SU-DHL-6 (cell line): ENCODE results near the gene KCNH1.

ENCODE experiments used
- H2AFZ ChIP-seq: fragments of 200-600 bp; sonication (generic); 2 replicates; pipeline ENCODE4 v1.6.1; 2014; ENCODE audit warnings: low read depth, mild to moderate bottlenecking, moderate library complexity, mixed read lengths, antibody characterized with exemption, low read length; ENCODE audit not compliant: severe bottlenecking
- H3F3A ChIP-seq: fragments of 200-600 bp; shearing (Covaris generic); 2 replicates; pipeline ENCODE4 v1.6.0; 2016; ENCODE audit warnings: antibody characterized with exemption, mild to moderate bottlenecking; ENCODE audit not compliant: insufficient read depth
- H3K27ac ChIP-seq: fragments of 200-600 bp; sonication (generic); 2 replicates; pipeline ENCODE4 v1.5.1; 2016; ENCODE audit warnings: low read depth, mild to moderate bottlenecking, low read length, moderate library complexity, mixed read lengths
- H3K27me3 ChIP-seq: fragments of 200-600 bp; sonication (generic), shearing (Covaris generic); 2 replicates; pipeline ENCODE4 v1.6.0; 2014; ENCODE audit warnings: mild to moderate bottlenecking, low read length
- H3K36me3 ChIP-seq: fragments of 200-600 bp; sonication (generic); 2 replicates; pipeline ENCODE4 v1.6.1; 2014; ENCODE audit warnings: mild to moderate bottlenecking, low read length, mixed read lengths
- H3K4me2 ChIP-seq: fragments of 300-600, 200-600 bp; shearing (Covaris generic), sonication (generic); 2 replicates; pipeline ENCODE4 v1.6.0; 2014; ENCODE audit warnings: low read length, low read depth, mild to moderate bottlenecking; ENCODE audit not compliant: poor library complexity, severe bottlenecking
- H3K4me3 ChIP-seq: fragments of 200-600 bp; sonication (generic); 2 replicates; pipeline ENCODE4 v1.5.1; 2014; ENCODE audit warnings: antibody characterized with exemption, low read length, mild to moderate bottlenecking, mixed read lengths; ENCODE audit not compliant: insufficient read depth, poor library complexity, severe bottlenecking
- H3K79me2 ChIP-seq: fragments of 200-600 bp; sonication (generic); 2 replicates; pipeline ENCODE4 v1.6.1; 2014; ENCODE audit warnings: mild to moderate bottlenecking, low read length, moderate library complexity; ENCODE audit not compliant: insufficient read depth
- H3K9ac ChIP-seq: fragments of 200-600 bp; sonication (generic); 2 replicates; pipeline ENCODE4 v1.7.0; 2014; ENCODE audit warnings: mild to moderate bottlenecking, low read length
- H3K9me2 ChIP-seq: fragments of 200-600 bp; sonication (generic); replicated peaks from 2 replicates; pipeline ENCODE4 v1.6.1; 2014; ENCODE audit warnings: low read length; ENCODE audit not compliant: insufficient read depth
- H3K9me3 ChIP-seq: fragments of 200-600 bp; sonication (generic); 2 replicates; pipeline ENCODE4 v1.6.1; 2014; ENCODE audit warnings: low read length, mixed read lengths; ENCODE audit not compliant: insufficient read depth
- H4K20me1 ChIP-seq: fragments of 200-600 bp; sonication (generic); 2 replicates; pipeline ENCODE4 v1.6.1; 2014; ENCODE audit warnings: low read depth, mild to moderate bottlenecking, antibody characterized with exemption, low read length, moderate library complexity, mixed read lengths
- EZH2phosphoT487 ChIP-seq: fragments of 200-600 bp; sonication (generic), shearing (Covaris generic); conservative IDR thresholded peaks from 2 replicates; pipeline ENCODE4 v1.6.1; 2018; ENCODE audit warnings: mild to moderate bottlenecking, antibody characterized with exemption, low read length, moderate library complexity, mixed read lengths
- TF ChIP-seq, protein P1 (sequence below): fragments of 200-600 bp; sonication (generic); IDR thresholded peaks from one replicate; pipeline ENCODE4 v1.5.1; 2017; ENCODE audit warnings: antibody characterized with exemption, mild to moderate bottlenecking, low read length, moderate library complexity; ENCODE audit not compliant: insufficient read depth, poor library complexity, severe bottlenecking

KCNH1 gene

DNA sequence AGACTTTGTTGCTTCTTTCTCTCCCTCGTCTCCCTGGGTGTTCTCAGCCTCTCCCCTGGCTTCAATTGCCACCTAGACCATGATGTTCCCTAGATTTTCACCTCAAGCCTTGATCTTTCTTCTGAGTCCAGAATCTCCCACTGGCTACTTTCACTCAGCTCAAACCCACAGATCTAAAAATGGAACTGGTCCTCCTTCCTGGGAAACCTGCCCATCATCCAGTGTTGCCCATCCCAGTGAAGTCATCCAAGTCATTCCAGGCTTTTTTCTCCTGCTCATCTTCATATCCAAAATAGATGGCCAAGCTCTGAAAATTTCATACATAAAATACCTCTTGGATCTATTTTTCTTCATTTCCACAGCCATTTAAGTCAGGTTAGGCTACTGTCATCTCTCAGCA lies 347.4 kb downstream of the KCNH1 start:
- Histone ChIP-seq H2AFZ (no peak overlapping the region), H3K36me3 (no peaks in the 10 kb centered on the region), H3F3A (no peaks in the 10 kb centered on the region), H3K4me3 (no peak overlapping the region), H3K4me2 (no peak overlapping the region), H3K9me2 (no peaks in the 10 kb centered on the region), H3K27ac (no peak overlapping the region), H3K9ac (no peak overlapping the region), H3K27me3 (no peaks in the 10 kb centered on the region), H4K20me1 (no peaks in the 10 kb centered on the region), H3K9me3 (no peaks in the 10 kb centered on the region), H3K79me2 (no peaks in the 10 kb centered on the region)
- TF ChIP-seq, protein P1, sequence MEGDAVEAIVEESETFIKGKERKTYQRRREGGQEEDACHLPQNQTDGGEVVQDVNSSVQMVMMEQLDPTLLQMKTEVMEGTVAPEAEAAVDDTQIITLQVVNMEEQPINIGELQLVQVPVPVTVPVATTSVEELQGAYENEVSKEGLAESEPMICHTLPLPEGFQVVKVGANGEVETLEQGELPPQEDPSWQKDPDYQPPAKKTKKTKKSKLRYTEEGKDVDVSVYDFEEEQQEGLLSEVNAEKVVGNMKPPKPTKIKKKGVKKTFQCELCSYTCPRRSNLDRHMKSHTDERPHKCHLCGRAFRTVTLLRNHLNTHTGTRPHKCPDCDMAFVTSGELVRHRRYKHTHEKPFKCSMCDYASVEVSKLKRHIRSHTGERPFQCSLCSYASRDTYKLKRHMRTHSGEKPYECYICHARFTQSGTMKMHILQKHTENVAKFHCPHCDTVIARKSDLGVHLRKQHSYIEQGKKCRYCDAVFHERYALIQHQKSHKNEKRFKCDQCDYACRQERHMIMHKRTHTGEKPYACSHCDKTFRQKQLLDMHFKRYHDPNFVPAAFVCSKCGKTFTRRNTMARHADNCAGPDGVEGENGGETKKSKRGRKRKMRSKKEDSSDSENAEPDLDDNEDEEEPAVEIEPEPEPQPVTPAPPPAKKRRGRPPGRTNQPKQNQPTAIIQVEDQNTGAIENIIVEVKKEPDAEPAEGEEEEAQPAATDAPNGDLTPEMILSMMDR: no peak
- no peak for TF ChIP-seq EZH2phosphoT487

DNA sequence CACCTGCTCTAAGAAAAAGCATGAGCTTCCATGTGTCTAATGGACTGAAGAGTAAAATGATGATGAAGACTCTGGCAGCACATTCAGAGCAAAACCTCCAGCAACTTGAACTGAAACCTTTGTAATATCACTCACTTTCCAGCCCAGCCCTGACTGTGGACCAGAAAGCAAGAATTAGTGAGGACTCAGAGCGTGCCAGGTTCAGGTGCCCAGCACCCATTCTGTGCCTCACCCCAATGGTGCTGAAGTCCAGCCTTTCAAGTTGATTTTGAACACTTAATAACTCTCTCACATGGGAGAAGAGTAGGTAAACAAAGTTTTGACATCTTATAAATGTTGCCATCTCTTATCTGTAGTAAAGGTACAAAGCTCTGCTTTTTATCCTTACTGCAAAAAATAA lies 350.0 kb downstream of the KCNH1 start:
- H3K27me3 ChIP-seq: no peaks in the 10 kb centered on the region
- TF ChIP-seq EZH2phosphoT487: no peak
- TF ChIP-seq, protein P1: no peak
- H3K9me3 ChIP-seq: no peaks in the 10 kb centered on the region
- no peak overlapping the region for H3K4me2 ChIP-seq
- no peaks in the 10 kb centered on the region for H4K20me1 ChIP-seq
- no peaks in the 10 kb centered on the region for H3F3A ChIP-seq
- H3K27ac ChIP-seq: no peak overlapping the region
- no peaks in the 10 kb centered on the region for H3K36me3 ChIP-seq
- no peak overlapping the region for H3K9ac ChIP-seq
- H2AFZ ChIP-seq: no peak overlapping the region
- no peaks in the 10 kb centered on the region for H3K79me2 ChIP-seq
- no peaks in the 10 kb centered on the region for H3K9me2 ChIP-seq
- H3K4me3 ChIP-seq: no peak overlapping the region

DNA sequence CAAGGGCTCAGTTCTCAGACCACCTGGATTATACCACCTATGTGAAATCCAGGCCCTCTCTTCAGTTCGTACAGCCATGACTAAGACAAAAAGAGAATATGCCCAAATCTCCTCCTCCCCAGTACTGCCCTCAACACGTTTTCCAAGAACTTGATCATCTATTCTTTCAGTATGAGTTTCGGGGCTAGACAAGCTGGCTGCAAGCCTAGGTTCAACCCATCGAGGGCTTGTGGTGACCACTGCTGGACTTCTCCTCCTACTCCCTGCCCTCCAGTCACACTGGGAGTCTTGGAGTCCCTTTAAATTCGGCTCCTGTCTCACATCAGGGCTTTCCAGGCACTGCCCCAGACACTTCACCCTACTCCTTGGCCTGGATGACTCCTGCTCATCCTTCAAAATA lies 352.3 kb downstream of the KCNH1 start:
- Histone ChIP-seq H3K36me3 (no peaks in the 10 kb centered on the region), H3K9ac (no peak overlapping the region), H2AFZ (no peak overlapping the region), H3K79me2 (no peaks in the 10 kb centered on the region), H3K27ac (no peak overlapping the region), H3K4me2 (no peak overlapping the region), H3K27me3 (no peaks in the 10 kb centered on the region), H3K9me2 (no peaks in the 10 kb centered on the region), H3F3A (no peaks in the 10 kb centered on the region), H3K9me3 (no peaks in the 10 kb centered on the region), H4K20me1 (no peaks in the 10 kb centered on the region), H3K4me3 (no peak overlapping the region)
- TF ChIP-seq, protein P1: no peak
- TF ChIP-seq EZH2phosphoT487: no peak
